HEK293 (cell line): ENCODE measurements around the gene PDCD7.
A peak's percentile ranks its signal among the peaks of the same experiment; 100 is the strongest.

ENCODE experiments used
- BCL11A ChIP-seq: fragments of 450-650 bp; formaldehyde crosslinking; IDR thresholded peaks from 2 replicates; pipeline ENCODE4 v1.5.1; 2016; ENCODE audit warnings: low read depth, missing biosample characterization, missing genetic modification characterization
- EGR2 ChIP-seq: fragments of 450-650 bp; formaldehyde crosslinking; IDR thresholded peaks from 2 replicates; pipeline ENCODE4 v1.5.1; 2016; ENCODE audit warnings: low read depth, missing biosample characterization, missing genetic modification characterization
- KLF1 ChIP-seq: fragments of 450-650 bp; formaldehyde crosslinking; IDR thresholded peaks from 2 replicates; pipeline ENCODE4 v1.5.1; 2016; ENCODE audit warnings: missing biosample characterization, missing genetic modification characterization
- KLF7 ChIP-seq: fragments of 450-650 bp; formaldehyde crosslinking; IDR thresholded peaks from 2 replicates; pipeline ENCODE4 v1.5.1; 2016; ENCODE audit warnings: missing biosample characterization, missing genetic modification characterization, borderline replicate concordance
- MZF1 ChIP-seq: fragments of 450-650 bp; formaldehyde crosslinking; IDR thresholded peaks from 2 replicates; pipeline ENCODE4 v1.5.1; 2017; ENCODE audit warnings: missing biosample characterization, missing genetic modification characterization, borderline replicate concordance
- SP2 ChIP-seq: fragments of 450-650 bp; formaldehyde crosslinking; IDR thresholded peaks from 2 replicates; pipeline ENCODE4 v1.5.1; 2016; ENCODE audit warnings: missing biosample characterization, missing genetic modification characterization
- ZFP37 ChIP-seq: fragments of 450-650 bp; formaldehyde crosslinking; IDR thresholded peaks from 2 replicates; pipeline ENCODE4 v1.5.1; 2016; ENCODE audit warnings: missing biosample characterization, missing genetic modification characterization
- ZNF23 ChIP-seq: fragments of 450-650 bp; formaldehyde crosslinking; IDR thresholded peaks from 2 replicates; pipeline ENCODE4 v1.5.1; 2016; ENCODE audit warnings: missing biosample characterization, missing genetic modification characterization, borderline replicate concordance
- ZNF311 ChIP-seq: fragments of 450-650 bp; formaldehyde crosslinking; IDR thresholded peaks from 2 replicates; pipeline ENCODE4 v1.5.1; 2017; ENCODE audit warnings: missing biosample characterization, missing genetic modification characterization, borderline replicate concordance
- ZNF473 ChIP-seq: fragments of 450-650 bp; formaldehyde crosslinking; IDR thresholded peaks from 2 replicates; pipeline ENCODE4 v1.5.1; 2017; ENCODE audit warnings: missing biosample characterization, missing genetic modification characterization
- ZNF48 ChIP-seq: fragments of 450-650 bp; formaldehyde crosslinking; IDR thresholded peaks from 2 replicates; pipeline ENCODE4 v1.5.1; 2016; ENCODE audit warnings: missing biosample characterization, missing genetic modification characterization
- ZNF514 ChIP-seq: fragments of 450-650 bp; formaldehyde crosslinking; IDR thresholded peaks from 2 replicates; pipeline ENCODE4 v1.5.1; 2016; ENCODE audit warnings: missing biosample characterization, missing genetic modification characterization
- ZNF530 ChIP-seq: fragments of 450-650 bp; formaldehyde crosslinking; IDR thresholded peaks from 2 replicates; pipeline ENCODE4 v1.5.1; 2016; ENCODE audit warnings: low read depth, missing biosample characterization, missing genetic modification characterization
- ZNF600 ChIP-seq: fragments of 450-650 bp; formaldehyde crosslinking; IDR thresholded peaks from 2 replicates; pipeline ENCODE4 v1.5.1; 2016; ENCODE audit warnings: missing biosample characterization, missing genetic modification characterization
- ZNF610 ChIP-seq: fragments of 450-650 bp; formaldehyde crosslinking; IDR thresholded peaks from 2 replicates; pipeline ENCODE4 v1.5.1; 2016; ENCODE audit warnings: missing biosample characterization, missing genetic modification characterization, borderline replicate concordance
- ZNF830 ChIP-seq: fragments of 450-650 bp; IDR thresholded peaks from 2 replicates; pipeline ENCODE4 v1.5.0; 2018; ENCODE audit warnings: missing biosample characterization, missing genetic modification characterization, low read depth, mild to moderate bottlenecking, moderate library complexity
- ZNF843 ChIP-seq: fragments of 450-650 bp; formaldehyde crosslinking; IDR thresholded peaks from 2 replicates; pipeline ENCODE4 v1.5.1; 2016; ENCODE audit warnings: missing biosample characterization, missing genetic modification characterization
- TF ChIP-seq, protein P1 (sequence below): fragments of 450-650 bp; formaldehyde crosslinking; IDR thresholded peaks from 2 replicates; pipeline ENCODE4 v1.5.1; 2016; ENCODE audit warnings: missing biosample characterization, missing genetic modification characterization
- TF ChIP-seq, protein P2 (sequence below): fragments of 450-650 bp; formaldehyde crosslinking; conservative IDR thresholded peaks from 2 replicates; pipeline ENCODE4 v1.5.1; 2016; ENCODE audit warnings: low read depth, missing biosample characterization, missing genetic modification characterization
- TF ChIP-seq, protein P3 (sequence below): fragments of 450-650 bp; formaldehyde crosslinking; optimal IDR thresholded peaks from 2 replicates; pipeline ENCODE3; 2016; ENCODE audit warnings: missing biosample characterization, mild to moderate bottlenecking, missing genetic modification characterization
- TF ChIP-seq, protein P4 (sequence below): fragments of 450-650 bp; formaldehyde crosslinking; IDR thresholded peaks from 2 replicates; pipeline ENCODE4 v1.5.1; 2017; ENCODE audit warnings: missing biosample characterization, missing genetic modification characterization
- TF ChIP-seq, protein P5 (sequence below): fragments of 450-650 bp; formaldehyde crosslinking; IDR thresholded peaks from 2 replicates; pipeline ENCODE4 v1.5.1; 2016; ENCODE audit warnings: missing biosample characterization, missing genetic modification characterization
- TF ChIP-seq, protein P6 (sequence below): fragments of 450-650 bp; formaldehyde crosslinking; IDR thresholded peaks from 2 replicates; pipeline ENCODE4 v1.5.1; 2016; ENCODE audit warnings: missing biosample characterization, missing genetic modification characterization, low read depth
- TF ChIP-seq, protein P7 (sequence below): fragments of 450-650 bp; formaldehyde crosslinking; IDR thresholded peaks from 2 replicates; pipeline ENCODE4 v1.5.1; 2016; ENCODE audit warnings: missing biosample characterization, missing genetic modification characterization
- TF ChIP-seq, protein P8 (sequence below): fragments of 450-650 bp; formaldehyde crosslinking; IDR thresholded peaks from 2 replicates; pipeline ENCODE4 v1.5.1; 2017; ENCODE audit warnings: missing biosample characterization, missing genetic modification characterization

The PDCD7 gene

DNA sequence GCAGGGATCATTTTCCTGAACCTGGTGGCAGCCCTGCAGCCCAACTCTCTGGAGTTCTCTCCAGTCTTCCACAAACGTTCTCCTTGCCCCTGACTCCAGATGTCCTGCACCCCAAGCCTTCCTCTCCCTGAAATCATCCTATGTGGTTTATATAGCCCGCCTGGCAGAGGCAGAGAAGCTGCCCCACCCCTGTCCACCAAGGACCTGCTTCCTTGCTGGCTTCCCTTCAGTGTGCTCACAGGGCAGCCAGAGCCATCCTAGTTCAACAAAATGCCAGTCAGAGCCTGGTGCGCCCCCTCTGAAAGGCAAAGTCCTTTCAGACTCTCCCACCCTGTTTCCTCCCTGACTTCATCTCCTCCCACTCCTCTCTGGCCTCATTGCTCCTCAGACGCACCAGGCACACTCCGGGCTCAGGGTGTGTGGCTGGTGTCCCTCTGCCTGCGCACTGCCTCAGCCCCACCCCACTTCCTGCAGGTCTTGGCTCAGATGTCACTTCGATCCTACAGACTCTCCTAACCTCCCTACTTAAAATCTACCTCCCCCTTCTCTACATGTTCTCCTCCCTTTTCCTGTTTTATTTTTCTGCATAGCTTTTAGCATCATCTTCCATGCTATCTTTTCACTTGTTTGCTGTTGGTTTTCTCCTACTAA lies 51.2 kb downstream of the PDCD7 start (continued):
- TF ChIP-seq, protein P1, sequence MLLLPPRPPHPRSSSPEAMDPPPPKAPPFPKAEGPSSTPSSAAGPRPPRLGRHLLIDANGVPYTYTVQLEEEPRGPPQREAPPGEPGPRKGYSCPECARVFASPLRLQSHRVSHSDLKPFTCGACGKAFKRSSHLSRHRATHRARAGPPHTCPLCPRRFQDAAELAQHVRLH, result no peak
- TF ChIP-seq, protein P2, sequence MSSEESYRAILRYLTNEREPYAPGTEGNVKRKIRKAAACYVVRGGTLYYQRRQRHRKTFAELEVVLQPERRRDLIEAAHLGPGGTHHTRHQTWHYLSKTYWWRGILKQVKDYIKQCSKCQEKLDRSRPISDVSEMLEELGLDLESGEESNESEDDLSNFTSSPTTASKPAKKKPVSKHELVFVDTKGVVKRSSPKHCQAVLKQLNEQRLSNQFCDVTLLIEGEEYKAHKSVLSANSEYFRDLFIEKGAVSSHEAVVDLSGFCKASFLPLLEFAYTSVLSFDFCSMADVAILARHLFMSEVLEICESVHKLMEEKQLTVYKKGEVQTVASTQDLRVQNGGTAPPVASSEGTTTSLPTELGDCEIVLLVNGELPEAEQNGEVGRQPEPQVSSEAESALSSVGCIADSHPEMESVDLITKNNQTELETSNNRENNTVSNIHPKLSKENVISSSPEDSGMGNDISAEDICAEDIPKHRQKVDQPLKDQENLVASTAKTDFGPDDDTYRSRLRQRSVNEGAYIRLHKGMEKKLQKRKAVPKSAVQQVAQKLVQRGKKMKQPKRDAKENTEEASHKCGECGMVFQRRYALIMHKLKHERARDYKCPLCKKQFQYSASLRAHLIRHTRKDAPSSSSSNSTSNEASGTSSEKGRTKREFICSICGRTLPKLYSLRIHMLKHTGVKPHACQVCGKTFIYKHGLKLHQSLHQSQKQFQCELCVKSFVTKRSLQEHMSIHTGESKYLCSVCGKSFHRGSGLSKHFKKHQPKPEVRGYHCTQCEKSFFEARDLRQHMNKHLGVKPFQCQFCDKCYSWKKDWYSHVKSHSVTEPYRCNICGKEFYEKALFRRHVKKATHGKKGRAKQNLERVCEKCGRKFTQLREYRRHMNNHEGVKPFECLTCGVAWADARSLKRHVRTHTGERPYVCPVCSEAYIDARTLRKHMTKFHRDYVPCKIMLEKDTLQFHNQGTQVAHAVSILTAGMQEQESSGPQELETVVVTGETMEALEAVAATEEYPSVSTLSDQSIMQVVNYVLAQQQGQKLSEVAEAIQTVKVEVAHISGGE, result no peak
- TF ChIP-seq ZNF600 (tag by site-specific recombination) (peak; percentile 50; the same call in 1 of the 2 replicates), ZNF530 (tag by site-specific recombination) (no peak), EGR2 (peak; percentile 86), KLF7 (tag by site-specific recombination) (no peak), MZF1 (tag by site-specific recombination) (no peak), ZNF843 (tag by site-specific recombination) (no peak), ZNF514 (tag by site-specific recombination) (no peak), SP2 (no peak), ZNF473 (tag by site-specific recombination) (no peak), ZNF48 (no peak), ZFP37 (tag by site-specific recombination) (no peak), ZNF830 (no peak), ZNF610 (tag by site-specific recombination) (no peak), KLF1 (tag by site-specific recombination) (0 out of 2 replicates have a peak, but pooled peaks have one; percentile 12), BCL11A (tag by site-specific recombination) (no peak), ZNF23 (no peak), ZNF311 (tag by site-specific recombination) (no peak)
- TF ChIP-seq, protein P3, sequence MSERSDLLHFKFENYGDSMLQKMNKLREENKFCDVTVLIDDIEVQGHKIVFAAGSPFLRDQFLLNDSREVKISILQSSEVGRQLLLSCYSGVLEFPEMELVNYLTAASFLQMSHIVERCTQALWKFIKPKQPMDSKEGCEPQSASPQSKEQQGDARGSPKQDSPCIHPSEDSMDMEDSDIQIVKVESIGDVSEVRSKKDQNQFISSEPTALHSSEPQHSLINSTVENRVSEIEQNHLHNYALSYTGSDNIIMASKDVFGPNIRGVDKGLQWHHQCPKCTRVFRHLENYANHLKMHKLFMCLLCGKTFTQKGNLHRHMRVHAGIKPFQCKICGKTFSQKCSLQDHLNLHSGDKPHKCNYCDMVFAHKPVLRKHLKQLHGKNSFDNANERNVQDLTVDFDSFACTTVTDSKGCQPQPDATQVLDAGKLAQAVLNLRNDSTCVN, result no peak
- TF ChIP-seq, protein P4, sequence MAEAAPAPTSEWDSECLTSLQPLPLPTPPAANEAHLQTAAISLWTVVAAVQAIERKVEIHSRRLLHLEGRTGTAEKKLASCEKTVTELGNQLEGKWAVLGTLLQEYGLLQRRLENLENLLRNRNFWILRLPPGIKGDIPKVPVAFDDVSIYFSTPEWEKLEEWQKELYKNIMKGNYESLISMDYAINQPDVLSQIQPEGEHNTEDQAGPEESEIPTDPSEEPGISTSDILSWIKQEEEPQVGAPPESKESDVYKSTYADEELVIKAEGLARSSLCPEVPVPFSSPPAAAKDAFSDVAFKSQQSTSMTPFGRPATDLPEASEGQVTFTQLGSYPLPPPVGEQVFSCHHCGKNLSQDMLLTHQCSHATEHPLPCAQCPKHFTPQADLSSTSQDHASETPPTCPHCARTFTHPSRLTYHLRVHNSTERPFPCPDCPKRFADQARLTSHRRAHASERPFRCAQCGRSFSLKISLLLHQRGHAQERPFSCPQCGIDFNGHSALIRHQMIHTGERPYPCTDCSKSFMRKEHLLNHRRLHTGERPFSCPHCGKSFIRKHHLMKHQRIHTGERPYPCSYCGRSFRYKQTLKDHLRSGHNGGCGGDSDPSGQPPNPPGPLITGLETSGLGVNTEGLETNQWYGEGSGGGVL (tag by site-specific recombination), result peak; percentile 70
- TF ChIP-seq, protein P5, sequence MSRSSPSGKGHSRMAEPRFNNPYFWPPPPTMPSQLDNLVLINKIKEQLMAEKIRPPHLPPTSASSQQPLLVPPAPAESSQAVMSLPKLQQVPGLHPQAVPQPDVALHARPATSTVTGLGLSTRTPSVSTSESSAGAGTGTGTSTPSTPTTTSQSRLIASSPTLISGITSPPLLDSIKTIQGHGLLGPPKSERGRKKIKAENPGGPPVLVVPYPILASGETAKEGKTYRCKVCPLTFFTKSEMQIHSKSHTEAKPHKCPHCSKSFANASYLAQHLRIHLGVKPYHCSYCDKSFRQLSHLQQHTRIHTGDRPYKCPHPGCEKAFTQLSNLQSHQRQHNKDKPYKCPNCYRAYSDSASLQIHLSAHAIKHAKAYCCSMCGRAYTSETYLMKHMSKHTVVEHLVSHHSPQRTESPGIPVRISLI, result no peak
- TF ChIP-seq, protein P6, sequence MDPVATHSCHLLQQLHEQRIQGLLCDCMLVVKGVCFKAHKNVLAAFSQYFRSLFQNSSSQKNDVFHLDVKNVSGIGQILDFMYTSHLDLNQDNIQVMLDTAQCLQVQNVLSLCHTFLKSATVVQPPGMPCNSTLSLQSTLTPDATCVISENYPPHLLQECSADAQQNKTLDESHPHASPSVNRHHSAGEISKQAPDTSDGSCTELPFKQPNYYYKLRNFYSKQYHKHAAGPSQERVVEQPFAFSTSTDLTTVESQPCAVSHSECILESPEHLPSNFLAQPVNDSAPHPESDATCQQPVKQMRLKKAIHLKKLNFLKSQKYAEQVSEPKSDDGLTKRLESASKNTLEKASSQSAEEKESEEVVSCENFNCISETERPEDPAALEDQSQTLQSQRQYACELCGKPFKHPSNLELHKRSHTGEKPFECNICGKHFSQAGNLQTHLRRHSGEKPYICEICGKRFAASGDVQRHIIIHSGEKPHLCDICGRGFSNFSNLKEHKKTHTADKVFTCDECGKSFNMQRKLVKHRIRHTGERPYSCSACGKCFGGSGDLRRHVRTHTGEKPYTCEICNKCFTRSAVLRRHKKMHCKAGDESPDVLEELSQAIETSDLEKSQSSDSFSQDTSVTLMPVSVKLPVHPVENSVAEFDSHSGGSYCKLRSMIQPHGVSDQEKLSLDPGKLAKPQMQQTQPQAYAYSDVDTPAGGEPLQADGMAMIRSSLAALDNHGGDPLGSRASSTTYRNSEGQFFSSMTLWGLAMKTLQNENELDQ (tag by site-specific recombination), result no peak
- TF ChIP-seq, protein P7, sequence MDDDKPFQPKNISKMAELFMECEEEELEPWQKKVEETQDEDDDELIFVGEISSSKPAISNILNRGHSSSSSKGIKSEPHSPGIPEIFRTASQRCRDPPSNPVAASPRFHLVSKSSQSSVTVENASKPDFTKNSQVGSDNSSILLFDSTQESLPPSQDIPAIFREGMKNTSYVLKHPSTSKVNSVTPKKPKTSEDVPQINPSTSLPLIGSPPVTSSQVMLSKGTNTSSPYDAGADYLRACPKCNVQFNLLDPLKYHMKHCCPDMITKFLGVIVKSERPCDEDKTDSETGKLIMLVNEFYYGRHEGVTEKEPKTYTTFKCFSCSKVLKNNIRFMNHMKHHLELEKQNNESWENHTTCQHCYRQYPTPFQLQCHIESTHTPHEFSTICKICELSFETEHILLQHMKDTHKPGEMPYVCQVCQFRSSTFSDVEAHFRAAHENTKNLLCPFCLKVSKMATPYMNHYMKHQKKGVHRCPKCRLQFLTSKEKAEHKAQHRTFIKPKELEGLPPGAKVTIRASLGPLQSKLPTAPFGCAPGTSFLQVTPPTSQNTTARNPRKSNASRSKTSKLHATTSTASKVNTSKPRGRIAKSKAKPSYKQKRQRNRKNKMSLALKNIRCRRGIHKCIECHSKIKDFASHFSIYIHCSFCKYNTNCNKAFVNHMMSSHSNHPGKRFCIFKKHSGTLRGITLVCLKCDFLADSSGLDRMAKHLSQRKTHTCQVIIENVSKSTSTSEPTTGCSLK (tag by site-specific recombination), result no peak
- TF ChIP-seq, protein P8, sequence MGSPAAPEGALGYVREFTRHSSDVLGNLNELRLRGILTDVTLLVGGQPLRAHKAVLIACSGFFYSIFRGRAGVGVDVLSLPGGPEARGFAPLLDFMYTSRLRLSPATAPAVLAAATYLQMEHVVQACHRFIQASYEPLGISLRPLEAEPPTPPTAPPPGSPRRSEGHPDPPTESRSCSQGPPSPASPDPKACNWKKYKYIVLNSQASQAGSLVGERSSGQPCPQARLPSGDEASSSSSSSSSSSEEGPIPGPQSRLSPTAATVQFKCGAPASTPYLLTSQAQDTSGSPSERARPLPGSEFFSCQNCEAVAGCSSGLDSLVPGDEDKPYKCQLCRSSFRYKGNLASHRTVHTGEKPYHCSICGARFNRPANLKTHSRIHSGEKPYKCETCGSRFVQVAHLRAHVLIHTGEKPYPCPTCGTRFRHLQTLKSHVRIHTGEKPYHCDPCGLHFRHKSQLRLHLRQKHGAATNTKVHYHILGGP, result no peak
